Measurements from ENCODE around the gene PCCA. TPM values are rescaled to one million over a fixed set of nuclear protein-coding genes. Genes with fewer than 3 reads are reported as not detected.
A peak's percentile ranks its signal among the peaks of the same experiment; 100 is the strongest.

The PCCA gene
- total and polyA plus RNA-seq, 2 of the 13 experiments (the other 11 are each of a cell fraction or from before 2014, with no cell fraction given), result 15.0 to 32.2 TPM

DNA sequence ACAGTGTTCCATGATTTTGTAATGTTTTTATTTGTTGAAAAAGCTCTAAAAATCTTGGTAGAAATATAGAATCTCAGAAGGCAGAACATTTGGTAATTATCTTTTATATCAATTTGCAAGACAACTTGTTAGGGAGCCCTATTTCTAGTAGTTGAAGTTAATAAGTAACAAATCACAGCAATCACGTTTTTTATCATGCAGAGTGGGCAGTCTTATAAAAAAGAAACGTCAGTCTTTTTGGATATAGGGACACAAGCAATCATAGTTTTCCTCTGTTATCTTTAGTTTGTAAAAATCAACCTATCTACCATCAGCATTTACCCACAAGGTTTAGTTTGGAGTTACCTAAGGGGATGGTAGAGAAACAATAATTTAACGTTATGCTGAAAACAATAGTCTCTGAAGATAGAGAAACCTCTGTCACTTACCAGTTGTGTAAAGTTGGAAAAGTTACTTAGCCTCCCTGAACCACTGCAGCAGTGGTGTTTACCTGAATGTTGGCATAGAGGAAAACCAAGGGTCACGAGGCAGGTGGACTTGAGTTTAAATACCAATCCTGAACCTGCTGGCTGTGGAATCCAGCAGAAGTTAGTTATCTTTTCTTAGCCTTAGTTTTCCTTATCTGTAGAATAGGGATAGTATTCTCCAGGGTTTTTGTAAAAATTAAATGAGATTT lies 306.9 kb downstream of the PCCA start:
- TF ChIP-seq ARNT (IDR thresholded peaks at IDR 0.05), result no peak
- TF ChIP-seq ZNF629 (CRISPR knock-in tag; conservative IDR thresholded peaks at IDR 0.05), result peak; percentile 34; the same call in 1 of the 2 replicates
- Histone ChIP-seq H2AFZ (ENCODE audit: low read length) (no peak overlapping the region), H3K9me3 (ENCODE audit: low read length) (no peaks in the 10 kb centered on the region), H3K27ac (ENCODE audit: extremely low read length, insufficient read depth, low read length) (no peak overlapping the region), H3K27me3 (ENCODE audit: control insufficient read depth in 1 of 2, insufficient read depth in 2 of 2, low read length in 2 of 2) (no peaks in the 10 kb centered on the region), H3K4me1 (ENCODE audit: insufficient read depth, low read length) (peaks cover 17% of the 10 kb centered on the region), H3K4me2 (ENCODE audit: low read depth, low read length) (no peak overlapping the region), H3K4me3 (replicated peaks in 1 of 3; ENCODE audit: insufficient read depth in 1 of 3, low read depth in 2 of 3, low read length in 3 of 3) (no peak overlapping the region), H4K20me1 (ENCODE audit: insufficient read depth, low read length) (no peaks in the 10 kb centered on the region), H3K79me2 (ENCODE audit: insufficient read depth, low read length) (no peaks in the 10 kb centered on the region), H3K9ac (ENCODE audit: insufficient read depth, low read depth, low read length) (no peak overlapping the region), H3K36me3 (replicated peaks in 1 of 2; ENCODE audit: control insufficient read depth in 1 of 2, insufficient read depth in 2 of 2, low read length in 2 of 2) (no peaks in the 10 kb centered on the region; a peak in 1 of 5 replicates)
- ChIA-PET CTCF (ENCODE audit: low intra/inter-chr PET ratio, low total read pairs) (no interaction called here), POLR2A (no interaction called here)
- intact Hi-C loops (cut with micrococcal nuclease; ENCODE audit: unreplicated experiment) (no loop called here), in situ Hi-C loops (cut with HindIII; ENCODE audit: extremely low pct_ligation_motif_present, low pct_unique_long_range_greater_than_20kb) (no loop called here)
- no peak for FAIRE-seq
- no peak for DNase-seq (ENCODE audit: low spot score)
- ATAC-seq, result no peak
- WGBS (ENCODE audit: low lambda C conversion rate), result 79% methylated on average over 4 of the region's 4 CpGs
- BruUV-seq (replicated peaks), result no TSS peak

DNA sequence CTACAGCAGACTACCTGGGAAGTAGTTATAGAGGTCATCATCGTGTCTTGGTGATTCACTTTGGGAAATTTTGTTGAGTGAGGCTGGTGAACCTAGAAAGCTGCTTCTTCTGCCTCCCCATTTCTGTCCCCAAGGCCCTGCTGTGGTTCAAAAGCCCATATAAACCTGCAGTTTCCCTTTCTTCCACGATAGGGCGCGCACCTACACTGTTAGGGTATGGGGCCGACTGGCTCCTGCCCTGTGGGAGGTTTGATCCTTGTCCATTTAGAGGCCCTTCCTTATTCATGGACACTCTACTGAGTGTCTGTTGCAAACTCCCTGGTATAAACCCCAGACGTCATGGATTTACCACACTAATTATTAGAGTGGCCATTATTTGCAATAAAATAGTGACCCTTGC lies 307.9 kb downstream of the PCCA start:
- ATAC-seq, result no peak
- H2AFZ ChIP-seq (ENCODE audit: low read length), result no peak overlapping the region
- no peak for FAIRE-seq
- no peaks in the 10 kb centered on the region; a peak in 1 of 5 replicates for H3K36me3 ChIP-seq (replicated peaks in 1 of 2; ENCODE audit: control insufficient read depth in 1 of 2, insufficient read depth in 2 of 2, low read length in 2 of 2)
- no peak for DNase-seq (ENCODE audit: low spot score)
- H3K4me3 ChIP-seq (replicated peaks in 1 of 3; ENCODE audit: insufficient read depth in 1 of 3, low read depth in 2 of 3, low read length in 3 of 3), result no peak overlapping the region
- H3K4me2 ChIP-seq (ENCODE audit: low read depth, low read length), result no peak overlapping the region
- H3K79me2 ChIP-seq (ENCODE audit: insufficient read depth, low read length), result no peaks in the 10 kb centered on the region
- no TSS peak for BruUV-seq (replicated peaks)
- intact Hi-C loops (cut with micrococcal nuclease; ENCODE audit: unreplicated experiment), result no loop called here
- POLR2A ChIA-PET, result no interaction called here
- in situ Hi-C loops (cut with HindIII; ENCODE audit: extremely low pct_ligation_motif_present, low pct_unique_long_range_greater_than_20kb), result no loop called here
- H3K27me3 ChIP-seq (ENCODE audit: control insufficient read depth in 1 of 2, insufficient read depth in 2 of 2, low read length in 2 of 2), result no peaks in the 10 kb centered on the region
- no peak overlapping the region for H3K9ac ChIP-seq (ENCODE audit: insufficient read depth, low read depth, low read length)
- peaks cover 17% of the 10 kb centered on the region for H3K4me1 ChIP-seq (ENCODE audit: insufficient read depth, low read length)
- H4K20me1 ChIP-seq (ENCODE audit: insufficient read depth, low read length), result no peaks in the 10 kb centered on the region
- no peak overlapping the region for H3K27ac ChIP-seq (ENCODE audit: extremely low read length, insufficient read depth, low read length)
- H3K9me3 ChIP-seq (ENCODE audit: low read length), result no peaks in the 10 kb centered on the region
- CTCF ChIA-PET (ENCODE audit: low intra/inter-chr PET ratio, low total read pairs), result no interaction called here
- WGBS (ENCODE audit: low lambda C conversion rate), result 95% methylated on average over 4 of the region's 6 CpGs
- no peak for TF ChIP-seq ELF3 (CRISPR knock-in tag; IDR thresholded peaks at IDR 0.05)
- no peak for TF ChIP-seq NFIB (CRISPR knock-in tag; IDR thresholded peaks at IDR 0.05; ENCODE audit: borderline replicate concordance)
- TF ChIP-seq BRCA1 (CRISPR knock-in tag; IDR thresholded peaks at IDR 0.05), result no peak
- no peak for TF ChIP-seq ZNF672 (CRISPR knock-in tag; IDR thresholded peaks at IDR 0.05)
- TF ChIP-seq HOXA9 (CRISPR knock-in tag; IDR thresholded peaks at IDR 0.05; ENCODE audit: borderline replicate concordance), result no peak
- TF ChIP-seq ARNT2 (CRISPR knock-in tag; IDR thresholded peaks at IDR 0.05; ENCODE audit: low read depth), result no peak
- no peak for TF ChIP-seq ZNF781 (CRISPR knock-in tag; IDR thresholded peaks at IDR 0.05; ENCODE audit: borderline replicate concordance, not compliant biosample characterization)
- no peak for TF ChIP-seq ATAD3A (CRISPR knock-in tag; IDR thresholded peaks at IDR 0.05)
- TF ChIP-seq RARA (CRISPR knock-in tag; IDR thresholded peaks at IDR 0.05), result no peak
- no peak for TF ChIP-seq NR0B2 (CRISPR knock-in tag; IDR thresholded peaks at IDR 0.05)
- TF ChIP-seq FOXC1 (CRISPR knock-in tag; IDR thresholded peaks at IDR 0.05; ENCODE audit: borderline replicate concordance), result no peak
